ENCODE results near the gene SNRPD1.
"Not testable (repeated sequence)": the region's sequence is repeated elsewhere in the genome, so short reads cannot be mapped to it uniquely, and the experiment has no call there.

Gene SNRPD1

GRCh38 chr18:21656402-21656801, 44.3 kb downstream of the SNRPD1 start:
- Mint-ChIP-seq H3K4me1 (ENCODE audit: low read depth in 2 of 2) (no peaks in the 10 kb centered on the region), H3K4me3 (no peak overlapping the region), H3K27ac (peak overlapping the region; percentile 20 to 29), H3K36me3 (ENCODE audit: insufficient read depth) (peaks cover 47% of the 10 kb centered on the region), H3K9me3 (no peaks in the 10 kb centered on the region), H3K27me3 (no peaks in the 10 kb centered on the region)
- no peak for ATAC-seq (replicated peaks)
- DNase-seq: no peak

GRCh38 chr18:21660078-21660477, 48.0 kb downstream of the SNRPD1 start:
- no peak for ATAC-seq (replicated peaks)

DNA sequence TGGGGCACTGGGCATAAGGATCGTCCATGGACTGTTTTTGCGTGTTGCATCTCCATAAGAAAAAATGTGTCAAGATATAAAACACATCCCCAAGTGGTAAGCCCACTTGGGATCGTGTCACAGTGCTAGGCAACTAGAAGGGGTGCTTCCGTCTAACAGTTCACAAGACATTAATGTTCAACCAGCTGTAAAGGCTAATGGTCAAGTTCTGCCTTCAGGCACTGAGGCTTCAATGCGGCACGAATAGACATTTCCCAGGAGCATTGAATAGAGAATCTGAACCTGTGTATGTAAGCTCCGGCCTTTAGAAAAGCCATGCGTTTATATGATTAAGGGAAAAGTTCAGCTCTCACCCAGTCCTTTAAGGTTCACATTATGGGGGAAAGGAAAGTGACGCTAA, 50.5 kb downstream of the SNRPD1 start:
- Mint-ChIP-seq H3K4me3 (no peak overlapping the region), H3K27ac (no peak overlapping the region), H3K9me3 (no peaks in the 10 kb centered on the region), H3K36me3 (ENCODE audit: insufficient read depth) (peaks cover 32% of the 10 kb centered on the region), H3K4me1 (ENCODE audit: low read depth in 2 of 2) (peaks cover 0 to 2% of the 10 kb centered on the region in 2 donors), H3K27me3 (no peaks in the 10 kb centered on the region)
- ATAC-seq (replicated peaks): no peak
- no peak for DNase-seq

More at GRCh38 chr18:21660078-21660477, 48.0 kb downstream of the SNRPD1 start:
- Mint-ChIP-seq H3K27me3 (no peaks in the 10 kb centered on the region), H3K9me3 (no peaks in the 10 kb centered on the region), H3K4me3 (no peak overlapping the region), H3K27ac (peak overlapping the region in 1 of 2 donors; percentile 41), H3K36me3 (ENCODE audit: insufficient read depth) (peaks cover 40% of the 10 kb centered on the region), H3K4me1 (ENCODE audit: low read depth in 2 of 2) (no peaks in the 10 kb centered on the region)
- no peak for DNase-seq

- H3K4me1 Mint-ChIP-seq (ENCODE audit: low read depth in 2 of 2): peaks cover 0 to 2% of the 10 kb centered on the region in 2 donors
- H3K27ac Mint-ChIP-seq: no peak overlapping the region
Measured at GRCh38 chr18:21663578-21663977, 51.5 kb downstream of the SNRPD1 start.

GRCh38 chr18:21664069-21664468, 52.0 kb downstream of the SNRPD1 start:
- Mint-ChIP-seq H3K27me3 (no peaks in the 10 kb centered on the region), H3K9me3 (no peaks in the 10 kb centered on the region), H3K27ac (no peak overlapping the region), H3K4me3 (no peak overlapping the region), H3K4me1 (ENCODE audit: low read depth in 2 of 2) (peaks cover 0 to 2% of the 10 kb centered on the region in 2 donors), H3K36me3 (ENCODE audit: insufficient read depth) (peaks cover 26% of the 10 kb centered on the region)
- no peak for ATAC-seq (replicated peaks)
- DNase-seq: no peak

More at GRCh38 chr18:21663578-21663977, 51.5 kb downstream of the SNRPD1 start:
- no peak for ATAC-seq (replicated peaks)
- H3K9me3 Mint-ChIP-seq: no peaks in the 10 kb centered on the region
- no peaks in the 10 kb centered on the region for H3K27me3 Mint-ChIP-seq
- DNase-seq: no peak
- H3K4me3 Mint-ChIP-seq: no peak overlapping the region
- H3K36me3 Mint-ChIP-seq (ENCODE audit: insufficient read depth): peaks cover 30% of the 10 kb centered on the region

GRCh38 chr18:21669736-21670285, 57.7 kb downstream of the SNRPD1 start:
- Mint-ChIP-seq H3K36me3 (ENCODE audit: insufficient read depth) (peaks cover 12% of the 10 kb centered on the region), H3K9me3 (no peaks in the 10 kb centered on the region), H3K27ac (peak overlapping the region in 1 of 2 donors; percentile 10), H3K4me1 (ENCODE audit: low read depth in 2 of 2) (peaks cover 2 to 5% of the 10 kb centered on the region in 2 donors), H3K27me3 (no peaks in the 10 kb centered on the region), H3K4me3 (no peak overlapping the region)
- ATAC-seq (replicated peaks) (no peak), DNase-seq (no peak)

GRCh38 chr18:21672521-21673267, 60.6 kb downstream of the SNRPD1 start:
- Mint-ChIP-seq H3K27me3 (no peaks in the 10 kb centered on the region), H3K4me1 (ENCODE audit: low read depth in 2 of 2) (peaks cover 0 to 5% of the 10 kb centered on the region in 2 donors), H3K4me3 (no peak overlapping the region), H3K9me3 (no peaks in the 10 kb centered on the region), H3K27ac (peak overlapping the region in 1 of 2 donors; percentile 38), H3K36me3 (ENCODE audit: insufficient read depth) (peaks cover 9% of the 10 kb centered on the region)
- DNase-seq (no peak), ATAC-seq (replicated peaks) (no peak)

DNA sequence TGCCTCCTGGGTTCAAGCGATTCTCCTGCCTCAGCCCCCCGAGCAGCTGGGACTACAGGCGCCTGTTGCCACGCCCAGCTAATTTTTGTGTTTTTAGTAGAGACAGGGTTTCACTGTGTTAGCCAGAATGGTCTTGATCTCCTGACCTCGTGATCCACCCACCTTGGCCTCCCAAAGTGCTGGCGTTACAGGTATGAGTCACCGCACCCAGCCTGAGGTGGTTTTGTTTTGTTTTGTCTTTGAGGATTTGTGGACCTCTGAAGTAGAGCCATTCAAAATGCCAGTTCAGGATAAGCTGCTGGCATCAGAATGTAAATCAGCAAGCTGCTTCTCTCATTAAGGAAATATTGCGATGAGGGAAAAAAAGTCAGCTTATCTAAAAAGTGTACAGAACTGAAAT, 63.2 kb downstream of the SNRPD1 start:
- not testable (repeated sequence) for H3K36me3 Mint-ChIP-seq (ENCODE audit: insufficient read depth); H3K27me3 Mint-ChIP-seq; DNase-seq; H3K27ac Mint-ChIP-seq; H3K4me3 Mint-ChIP-seq; H3K4me1 Mint-ChIP-seq (ENCODE audit: low read depth in 2 of 2); ATAC-seq (replicated peaks); H3K9me3 Mint-ChIP-seq

DNA sequence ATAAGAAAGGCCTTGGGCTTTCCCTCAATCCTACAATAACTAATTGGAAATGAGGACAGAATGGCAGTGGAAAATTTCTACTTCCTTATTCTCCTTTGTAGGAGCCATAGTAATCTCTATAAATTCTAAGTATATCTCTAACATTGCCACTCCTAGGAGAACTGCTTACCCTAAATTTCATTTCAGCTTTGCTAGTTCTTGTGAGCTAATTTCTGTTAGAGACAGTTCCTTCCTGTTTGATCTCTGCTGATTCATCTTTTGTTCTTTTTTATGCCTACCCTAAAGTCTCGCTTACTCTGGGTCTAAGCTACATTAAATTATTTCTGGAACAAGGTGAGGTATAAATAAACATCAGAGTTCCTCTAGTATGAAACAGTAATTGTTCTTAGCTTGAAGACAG, 66.7 kb downstream of the SNRPD1 start:
- peaks cover 12% of the 10 kb centered on the region for H3K36me3 Mint-ChIP-seq (ENCODE audit: insufficient read depth)
- no peak for DNase-seq
- H3K9me3 Mint-ChIP-seq: no peaks in the 10 kb centered on the region
- H3K4me3 Mint-ChIP-seq: no peak overlapping the region
- no peaks in the 10 kb centered on the region for H3K27me3 Mint-ChIP-seq
- no peak for ATAC-seq (replicated peaks)
- H3K27ac Mint-ChIP-seq: no peak overlapping the region
- peaks cover 0 to 7% of the 10 kb centered on the region in 2 donors for H3K4me1 Mint-ChIP-seq (ENCODE audit: low read depth in 2 of 2)

DNA sequence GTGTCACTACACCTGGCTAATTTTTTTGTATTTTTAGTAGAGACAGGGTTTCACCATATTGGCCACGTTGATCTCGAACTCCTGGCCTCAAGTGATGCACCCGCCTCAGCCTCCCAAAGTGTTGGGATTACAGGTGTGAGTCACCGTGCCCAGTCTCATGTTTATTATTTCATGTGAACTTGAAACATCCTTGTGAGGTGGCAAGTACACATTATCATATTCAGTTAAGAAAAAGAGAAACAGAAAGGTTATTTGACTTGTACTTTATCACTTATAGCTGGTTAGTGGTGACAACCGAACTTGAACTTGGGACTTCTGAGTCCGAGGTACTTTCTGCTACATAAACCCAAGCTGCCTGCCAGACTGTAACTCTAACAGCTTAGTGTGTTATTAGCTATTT, 68.0 kb downstream of the SNRPD1 start:
- Mint-ChIP-seq H3K27me3 (no peaks in the 10 kb centered on the region), H3K9me3 (no peaks in the 10 kb centered on the region), H3K36me3 (ENCODE audit: insufficient read depth) (peaks cover 8% of the 10 kb centered on the region), H3K4me1 (ENCODE audit: low read depth in 2 of 2) (peaks cover 0 to 12% of the 10 kb centered on the region in 2 donors), H3K27ac (no peak overlapping the region), H3K4me3 (no peak overlapping the region)
- DNase-seq (no peak), ATAC-seq (replicated peaks) (no peak)

- H3K9me3 Mint-ChIP-seq: no peaks in the 10 kb centered on the region
- no peaks in the 10 kb centered on the region for H3K27me3 Mint-ChIP-seq
- H3K4me1 Mint-ChIP-seq (ENCODE audit: low read depth in 2 of 2): peaks cover 2 to 12% of the 10 kb centered on the region in 2 donors
- peak; percentile 82 for ATAC-seq (replicated peaks)
- no peak overlapping the region for H3K4me3 Mint-ChIP-seq
- H3K36me3 Mint-ChIP-seq (ENCODE audit: insufficient read depth): peaks cover 4% of the 10 kb centered on the region
- no peak overlapping the region for H3K27ac Mint-ChIP-seq
- peak; percentile 3 to 33 (median 9) for DNase-seq
Measured at GRCh38 chr18:21682371-21683051, 70.4 kb downstream of the SNRPD1 start.
